Cerebellar nuclear complex (tissue), 1 donor: Measurements from ENCODE around the gene FYB2.

Source experiments
- DNase-seq, 2 experiments: peaks; one replicate each; lab custom pipeline; 2025; lab: John Stamatoyannopoulos, UW

The FYB2 gene

DNA sequence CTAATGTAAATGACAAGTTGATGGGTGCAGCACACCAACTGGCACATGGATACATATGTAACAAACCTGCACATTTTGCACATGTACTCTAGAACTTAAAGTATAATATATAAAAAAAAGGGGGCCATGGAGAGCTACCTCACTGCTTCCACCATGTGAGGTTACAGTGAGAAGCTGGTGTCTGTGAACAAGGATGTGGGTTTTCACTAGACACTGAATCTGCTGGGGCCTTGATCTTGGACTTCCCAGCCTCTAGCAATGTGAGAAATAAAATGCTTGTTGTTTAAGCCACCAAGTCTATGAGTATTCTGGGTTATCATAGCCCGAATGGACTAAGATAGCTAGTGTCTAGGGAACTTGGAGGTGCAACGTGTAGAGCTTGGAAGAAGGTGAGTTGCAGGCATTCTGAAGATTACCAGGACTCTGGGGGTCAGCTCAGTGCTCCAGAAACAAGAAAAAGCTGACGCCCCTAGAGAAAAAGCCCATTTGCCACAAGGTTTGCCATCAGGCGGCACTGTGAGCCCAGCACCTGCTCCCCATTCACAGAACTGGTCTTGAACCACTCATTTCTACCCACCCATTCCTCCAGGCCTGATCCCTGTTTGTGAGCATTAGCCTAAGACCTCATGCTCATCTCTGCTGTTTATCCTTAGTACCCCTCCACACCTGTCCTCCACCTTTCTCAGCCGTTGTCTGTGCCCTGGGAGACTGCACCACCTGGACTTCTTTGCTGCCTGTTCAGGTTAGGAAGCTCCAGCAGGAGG is 15.1 kb upstream of the FYB2 start:
- no peak for DNase-seq

DNA sequence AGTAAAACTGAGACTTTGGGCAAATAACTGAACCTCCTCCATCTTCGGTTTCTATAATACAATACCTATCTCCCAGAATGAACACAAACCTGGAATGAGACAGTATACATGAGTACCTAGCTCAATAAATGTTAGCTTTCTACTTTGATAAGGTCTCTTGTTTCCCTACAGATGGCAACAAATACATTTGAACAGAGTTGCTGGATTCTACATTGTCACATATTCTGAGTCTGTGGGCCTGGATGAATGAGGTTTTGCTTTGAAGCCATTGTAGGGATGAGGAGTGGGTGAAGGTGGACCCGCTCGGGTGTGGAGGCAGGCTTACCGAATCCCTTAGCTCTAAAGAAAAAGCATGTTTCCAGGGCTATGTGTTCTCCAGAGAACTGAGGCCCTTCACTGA is 13.9 kb upstream of the FYB2 start:
- no peak for DNase-seq

DNA sequence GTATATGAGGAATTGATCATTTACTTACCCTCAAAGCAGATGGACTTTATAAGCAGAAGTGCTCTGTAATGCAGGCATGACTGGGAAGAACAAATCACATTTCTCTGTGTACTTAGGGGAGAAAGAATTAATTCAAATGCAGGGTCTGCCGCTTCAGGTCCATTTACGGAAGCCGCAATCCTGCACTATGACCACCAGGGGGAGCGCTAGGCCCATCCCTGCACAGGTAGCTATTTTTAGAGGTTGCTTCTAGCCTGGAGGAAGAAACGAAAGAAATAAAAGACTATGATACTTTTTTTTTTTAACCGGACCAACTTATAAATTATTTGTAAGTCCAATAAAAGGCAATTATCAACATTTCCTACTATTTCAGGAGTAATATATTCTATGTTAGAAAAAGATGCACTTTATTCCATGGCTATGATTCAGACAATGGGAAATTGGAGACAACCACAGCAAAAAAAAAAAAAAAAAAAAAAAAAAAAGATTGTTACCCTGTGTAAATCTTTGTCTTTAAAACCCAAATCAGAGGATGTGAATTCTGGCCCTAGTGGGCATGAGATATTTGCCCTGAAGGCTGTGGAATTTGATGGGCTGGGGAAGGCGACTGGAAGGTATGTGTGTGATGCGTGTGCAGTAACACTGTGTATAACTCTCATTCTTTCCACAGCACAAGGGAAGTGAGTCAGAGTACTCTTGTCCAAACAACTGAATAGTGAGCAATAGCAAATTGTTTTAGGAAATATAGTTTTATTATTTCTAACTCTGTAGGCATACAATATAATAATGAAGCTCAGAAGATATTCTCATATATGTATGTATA is 12.9 kb upstream of the FYB2 start:
- DNase-seq = peak; percentile 14 to 74

DNA sequence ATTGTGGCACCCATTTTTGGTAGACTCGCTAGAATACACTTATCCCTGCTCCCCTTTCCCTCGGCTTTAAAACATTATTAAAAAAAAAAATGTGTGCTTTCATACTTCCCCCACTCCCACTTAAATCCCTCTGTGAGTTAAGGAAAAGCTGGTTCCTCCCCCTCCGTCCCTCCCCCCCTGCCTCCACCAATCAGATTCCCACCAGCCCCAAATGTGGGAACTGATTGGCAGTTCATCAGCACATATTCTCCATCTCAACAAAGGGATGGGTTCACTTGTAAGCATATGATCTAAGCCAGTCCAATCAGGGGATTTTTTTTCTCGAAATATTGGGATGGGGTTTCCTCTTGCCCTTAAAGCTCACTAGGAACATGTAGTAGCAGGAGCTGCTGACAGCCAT is 10.8 kb upstream of the FYB2 start:
- DNase-seq = no peak

DNA sequence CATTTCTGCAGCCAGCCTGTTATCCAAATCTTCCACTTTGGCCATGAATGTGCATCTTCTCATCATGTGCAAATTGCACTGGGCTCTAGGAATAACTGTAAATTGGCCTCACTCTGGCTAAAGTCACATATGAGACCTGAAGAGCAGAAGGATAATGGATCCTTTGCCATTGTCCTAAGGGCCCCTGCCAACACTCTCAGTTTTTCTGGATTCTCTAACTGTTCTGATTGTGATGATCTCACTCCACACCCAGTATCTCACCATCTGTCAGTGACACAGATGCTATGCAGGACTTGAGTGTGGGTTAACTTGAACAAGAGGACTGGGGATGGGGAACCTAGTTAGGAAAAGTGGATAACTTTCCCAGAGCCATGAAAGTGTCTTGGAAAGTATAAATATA is 8.5 kb upstream of the FYB2 start:
- DNase-seq = peak in 1 of 2 experiments; percentile 66

DNA sequence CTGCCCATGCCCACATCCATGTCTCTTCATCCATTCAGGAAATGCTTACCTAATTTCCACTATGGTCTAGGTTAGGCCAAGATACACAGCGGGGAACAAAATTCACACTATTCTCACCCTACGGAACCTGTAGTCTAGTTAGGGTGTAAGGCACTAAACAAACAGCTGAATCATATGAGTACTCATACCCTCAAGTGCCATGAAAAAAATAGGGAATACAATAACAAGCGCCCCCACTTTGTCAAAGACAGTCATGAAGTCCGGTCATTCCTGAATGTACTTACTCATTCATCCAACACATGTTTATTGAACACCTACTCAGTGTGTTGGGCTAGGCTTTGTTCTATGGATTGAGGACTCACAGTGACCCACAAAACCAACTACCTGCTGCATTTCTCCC is 6.2 kb upstream of the FYB2 start:
- no peak for DNase-seq

DNA sequence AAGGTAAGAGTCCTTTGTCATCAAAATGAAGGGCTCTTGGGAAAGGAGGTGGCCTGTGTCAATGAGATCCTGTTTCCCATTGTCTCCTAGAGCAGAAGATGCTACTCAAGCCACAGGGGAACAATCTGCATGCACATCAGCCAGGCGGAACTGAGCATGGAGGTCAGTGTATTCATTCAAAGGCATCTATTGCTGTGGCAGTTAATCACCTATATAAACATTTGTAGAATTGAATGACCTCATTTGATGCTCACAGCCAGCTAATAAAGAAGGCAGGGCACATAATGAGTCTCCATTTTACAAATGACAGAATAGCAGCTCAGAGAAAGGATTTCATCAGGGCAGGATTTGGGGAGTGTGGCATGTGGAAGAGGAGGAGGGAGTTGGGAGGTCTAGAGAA is 5.7 kb upstream of the FYB2 start:
- no peak for DNase-seq

DNA sequence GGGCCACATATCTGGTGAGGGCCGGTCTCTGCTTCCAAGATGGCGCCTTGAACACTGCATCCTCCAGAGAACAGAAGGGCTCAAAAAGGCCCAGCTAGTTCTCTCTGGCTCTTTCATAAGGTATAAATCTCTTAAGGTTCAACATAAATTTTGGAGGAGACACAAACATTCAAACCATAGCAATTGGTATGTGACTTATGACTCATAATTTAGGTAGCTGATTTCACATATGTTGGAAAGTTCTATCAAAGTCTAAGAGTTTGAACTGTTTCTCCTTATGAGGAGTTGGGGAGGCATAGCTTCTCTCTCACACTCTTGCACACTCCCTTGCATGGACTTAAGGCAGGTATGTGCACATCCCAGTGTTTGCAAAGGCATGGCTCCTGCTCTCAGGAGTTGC is 5.1 kb upstream of the FYB2 start:
- no peak for DNase-seq

DNA sequence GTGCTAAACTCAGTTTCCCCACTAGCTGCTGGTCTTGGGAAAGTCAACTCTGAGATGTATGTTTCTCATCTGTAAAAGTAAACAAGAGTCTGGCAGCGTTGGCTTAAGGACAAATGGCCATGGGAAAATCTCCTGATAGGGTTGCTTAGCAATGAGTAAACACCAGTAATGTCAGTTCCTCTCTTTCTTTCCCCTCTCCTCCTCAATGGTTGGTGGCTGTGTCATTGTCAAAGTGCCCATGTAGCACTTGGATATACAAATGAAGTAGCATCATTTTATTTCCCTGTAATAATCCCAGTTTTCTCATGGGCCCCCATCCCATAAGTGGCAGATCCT is 2.2 kb upstream of the FYB2 start:
- no peak for DNase-seq

DNA sequence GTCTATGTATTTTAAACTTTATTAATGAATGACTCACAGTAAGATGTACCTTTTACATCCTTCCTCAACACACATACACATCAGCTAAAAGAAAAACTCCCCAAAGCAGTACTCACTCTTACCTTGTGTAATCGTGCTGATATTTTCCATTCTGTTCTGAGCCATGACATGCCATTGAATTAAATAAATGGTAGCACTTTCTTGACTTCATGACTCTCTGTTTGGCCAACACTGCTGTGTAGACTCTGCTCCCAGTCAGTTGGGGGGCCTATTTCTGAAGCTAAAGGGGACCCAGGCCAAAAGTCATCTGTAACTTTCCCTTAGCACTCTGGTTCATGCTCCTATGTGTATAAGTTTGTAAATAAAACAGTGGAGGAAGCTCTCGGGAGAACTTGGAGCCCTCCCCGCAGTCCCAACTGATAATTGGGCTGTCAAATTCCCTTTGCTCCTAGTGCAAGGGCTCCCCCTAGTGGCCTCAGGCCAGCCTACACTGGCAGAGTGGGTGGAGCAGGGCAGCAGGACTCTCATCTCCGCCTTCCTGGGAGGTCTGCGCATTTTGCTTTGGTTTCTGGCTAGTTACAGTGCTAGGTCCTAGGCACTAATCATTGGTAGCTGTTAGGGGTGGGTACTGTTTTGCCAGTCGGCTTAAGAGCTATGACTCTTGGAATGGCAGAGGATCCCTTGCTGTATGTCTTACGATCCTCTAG is 1.7 kb upstream of the FYB2 start:
- DNase-seq = no peak

DNA sequence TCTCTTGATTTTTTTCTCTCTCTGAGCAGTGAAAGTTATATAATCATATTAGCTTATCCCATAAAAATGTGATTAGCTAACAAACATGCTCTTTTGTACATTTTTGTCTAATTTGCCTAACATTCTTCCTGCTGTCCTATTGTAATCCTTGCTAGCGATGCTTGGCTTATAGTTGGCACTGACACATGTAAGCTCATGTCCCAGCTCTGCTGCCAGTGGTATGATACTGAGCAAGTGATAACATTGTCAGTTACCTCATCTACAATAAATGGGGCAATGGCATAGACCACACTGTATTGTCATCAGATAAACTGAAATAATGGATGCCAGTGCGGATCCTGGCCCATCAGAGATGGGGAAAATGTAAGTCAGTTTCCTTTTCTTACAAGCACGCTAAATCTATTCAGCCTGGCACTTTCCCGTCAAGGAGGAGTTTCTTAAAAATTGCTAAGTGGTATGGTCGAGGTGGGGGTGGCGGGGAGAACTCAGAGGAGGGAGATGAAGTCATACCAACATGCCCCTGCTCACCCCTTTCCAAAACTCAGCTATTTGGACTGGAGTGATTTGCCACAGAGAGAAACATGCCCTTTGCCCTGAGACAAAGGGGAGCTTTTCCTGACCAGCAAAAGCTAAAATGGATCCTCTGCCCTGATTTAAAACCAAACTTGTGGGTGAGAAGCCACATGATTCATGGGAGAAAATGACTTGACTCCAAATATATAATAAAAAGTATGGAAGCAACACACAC is 1.3 kb downstream of the FYB2 start:
- DNase-seq = no peak

DNA sequence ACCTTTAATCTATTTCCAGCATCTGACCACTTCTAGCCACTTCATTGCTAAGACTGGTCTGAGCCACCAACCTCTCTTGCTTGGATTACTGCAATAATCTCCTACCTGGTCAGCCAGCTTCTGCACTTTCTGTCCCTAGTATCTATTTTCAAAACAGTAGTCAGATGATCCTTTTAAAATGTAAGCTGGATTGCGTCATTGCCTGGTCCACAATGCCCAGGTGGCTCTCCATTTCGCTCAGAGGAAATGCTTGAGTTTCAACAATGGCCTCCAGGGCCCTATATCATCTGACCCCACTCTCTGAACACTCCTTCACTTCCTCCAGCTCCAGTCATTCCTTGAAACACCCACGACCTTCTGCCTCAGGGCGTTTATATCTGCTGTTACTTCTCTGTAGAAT is 2.3 kb downstream of the FYB2 start:
- no peak for DNase-seq

DNA sequence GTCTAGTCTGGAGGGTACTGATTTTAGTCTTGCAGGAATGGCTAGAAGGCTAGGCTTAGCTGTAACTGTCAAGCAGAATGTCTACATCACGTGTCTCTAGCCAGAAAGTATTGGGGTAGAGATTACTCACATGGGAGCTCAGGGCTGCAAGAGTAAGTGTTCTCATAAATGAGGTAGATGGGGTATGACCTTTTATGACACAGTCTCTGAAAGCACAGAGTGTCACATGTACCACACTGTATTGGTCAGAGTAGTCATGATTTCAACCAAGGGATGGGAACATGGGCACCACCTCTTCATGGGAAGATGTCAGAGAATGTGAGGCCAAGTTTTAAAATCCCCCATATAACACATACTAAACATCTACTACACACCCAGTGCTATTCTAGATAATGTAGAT is 2.9 kb downstream of the FYB2 start:
- no peak for DNase-seq

DNA sequence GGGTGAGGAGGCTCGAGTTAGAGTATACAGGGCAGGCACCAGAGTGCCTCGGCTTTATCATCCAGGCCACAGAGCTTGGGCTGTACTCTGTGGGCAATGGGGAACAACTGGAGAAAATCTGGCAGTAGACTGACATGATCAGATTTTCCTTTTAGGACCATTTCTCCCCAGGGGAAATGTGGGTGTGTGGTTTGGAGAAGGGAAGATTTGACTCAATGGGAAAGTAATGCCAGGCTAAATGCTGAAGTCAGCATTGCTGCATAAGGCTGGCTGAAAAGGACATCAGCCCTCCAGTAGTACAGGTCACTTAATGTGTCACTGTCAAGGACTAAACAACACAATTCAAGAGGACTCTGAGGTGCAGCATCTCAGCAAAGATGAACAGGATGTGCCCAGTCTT is 5.0 kb downstream of the FYB2 start:
- DNase-seq = no peak

DNA sequence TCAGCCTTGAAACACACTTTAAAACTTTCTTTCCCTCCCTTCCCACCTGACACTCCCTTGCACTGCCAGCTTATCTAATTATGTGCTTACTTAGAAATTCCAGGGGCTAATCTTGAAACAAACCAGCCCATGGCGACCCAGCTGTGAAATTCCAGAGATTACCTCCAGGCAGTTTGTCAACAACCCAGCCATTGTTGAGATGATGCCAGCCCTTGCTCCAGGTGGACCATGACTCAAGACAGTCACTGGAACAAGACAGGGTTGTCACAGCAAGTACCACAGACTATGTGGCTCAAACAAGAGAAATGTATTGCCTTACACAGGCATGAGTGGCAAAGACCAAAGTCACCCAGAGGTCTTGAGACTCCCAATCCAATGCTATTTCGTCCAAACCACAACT is 7.9 kb downstream of the FYB2 start:
- no peak for DNase-seq

DNA sequence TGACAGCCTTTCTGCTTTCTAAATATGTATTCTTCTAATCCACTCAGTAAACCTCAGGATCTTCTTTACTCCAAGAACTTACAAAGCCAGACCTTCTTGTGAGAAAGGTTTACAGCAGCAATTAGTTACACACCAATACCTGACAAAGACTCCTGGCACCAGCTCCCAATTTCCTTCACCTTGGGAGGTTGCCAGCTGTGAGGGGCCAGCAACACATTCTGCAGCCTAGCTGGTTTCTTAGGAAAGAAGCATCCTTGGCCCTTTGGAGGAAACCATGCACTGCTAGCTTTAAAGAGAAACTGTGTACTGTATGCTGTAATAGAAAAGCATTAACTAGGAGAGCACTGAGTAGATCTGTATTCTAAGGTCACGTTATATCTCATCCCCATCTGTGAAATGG is 10.8 kb downstream of the FYB2 start:
- no peak for DNase-seq

DNA sequence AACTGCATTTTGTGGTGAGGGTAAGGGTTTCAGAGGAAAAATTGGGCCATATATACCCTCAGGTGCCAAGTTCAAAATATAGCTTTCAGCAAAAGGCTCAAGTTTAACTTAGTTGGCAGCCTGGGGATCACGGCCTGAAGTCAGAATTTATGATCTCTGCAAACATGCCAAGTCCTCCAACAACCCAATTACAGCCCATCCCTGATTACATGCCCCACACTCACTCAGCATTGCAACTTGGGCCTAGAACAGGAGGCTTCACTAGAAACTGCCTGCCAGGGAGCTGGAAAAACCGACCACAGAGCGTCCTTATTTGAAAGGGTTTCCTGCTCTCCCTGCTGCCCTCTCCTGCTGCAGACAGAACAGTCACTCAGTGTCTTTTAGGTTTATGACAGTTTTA is 12.4 kb downstream of the FYB2 start:
- no peak for DNase-seq

DNA sequence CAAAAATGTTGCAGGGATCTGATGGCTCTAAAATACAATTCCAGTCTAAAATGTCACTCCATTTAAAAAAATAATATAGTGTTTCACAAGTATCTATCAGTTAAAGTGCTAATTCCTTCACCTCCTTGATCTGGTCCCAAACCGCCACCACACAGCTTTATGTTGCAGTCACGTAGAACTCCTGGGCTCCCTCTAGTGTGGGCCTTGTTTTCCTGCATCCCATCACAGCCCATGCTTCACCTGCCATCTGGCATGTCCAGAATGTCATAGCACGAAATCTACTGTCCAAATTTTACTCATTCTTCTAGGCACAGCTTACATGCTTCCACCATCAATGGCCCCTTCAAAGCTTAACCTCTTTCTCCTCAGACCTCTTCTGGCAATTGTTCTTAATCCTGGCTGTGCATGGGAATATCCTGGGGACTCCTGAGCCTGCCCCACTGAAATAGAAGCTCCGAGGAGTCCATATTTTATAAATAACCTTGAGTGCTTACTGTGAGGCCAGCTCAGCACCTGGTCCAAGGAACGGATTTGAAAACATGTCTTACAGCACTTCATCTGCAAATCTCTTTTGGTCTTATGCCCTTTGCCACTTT is 15.5 kb downstream of the FYB2 start:
- no peak for DNase-seq

DNA sequence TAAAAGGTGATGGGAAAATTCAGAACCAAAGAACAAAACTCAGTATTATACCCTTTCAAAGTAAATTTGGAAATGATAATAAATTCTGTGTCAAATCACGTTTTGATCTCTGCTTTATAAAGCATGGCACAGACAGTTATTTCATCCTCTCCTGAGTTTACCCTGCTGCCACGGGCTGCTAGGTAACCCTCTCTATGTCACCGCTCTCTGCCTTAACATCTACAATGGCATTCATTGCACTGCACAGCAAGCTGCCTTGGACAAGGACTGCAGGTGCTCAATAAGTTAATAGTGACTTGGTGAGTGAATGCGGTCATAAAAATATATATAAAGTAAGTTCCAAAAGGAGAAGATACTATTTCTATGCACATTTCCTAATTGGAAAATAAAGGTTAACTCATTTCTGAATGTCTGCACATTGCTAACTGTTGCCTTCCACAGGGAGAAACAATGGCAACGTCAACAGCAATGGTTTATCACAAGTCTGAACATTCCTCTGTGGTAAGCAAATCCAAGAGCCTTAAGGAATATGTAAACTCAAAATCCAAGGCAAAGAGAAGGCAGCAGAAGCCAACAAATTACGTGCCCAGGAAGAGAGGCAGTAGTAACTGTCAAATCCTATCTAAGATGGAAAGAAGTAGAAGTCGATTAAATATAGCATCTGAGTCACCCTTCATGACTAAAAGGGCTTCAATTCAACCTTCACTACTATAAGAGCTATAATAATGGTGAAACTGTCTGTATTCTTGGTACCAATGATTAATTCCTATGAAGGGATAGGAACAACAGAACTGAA is 19.4 kb downstream of the FYB2 start:
- no peak for DNase-seq

DNA sequence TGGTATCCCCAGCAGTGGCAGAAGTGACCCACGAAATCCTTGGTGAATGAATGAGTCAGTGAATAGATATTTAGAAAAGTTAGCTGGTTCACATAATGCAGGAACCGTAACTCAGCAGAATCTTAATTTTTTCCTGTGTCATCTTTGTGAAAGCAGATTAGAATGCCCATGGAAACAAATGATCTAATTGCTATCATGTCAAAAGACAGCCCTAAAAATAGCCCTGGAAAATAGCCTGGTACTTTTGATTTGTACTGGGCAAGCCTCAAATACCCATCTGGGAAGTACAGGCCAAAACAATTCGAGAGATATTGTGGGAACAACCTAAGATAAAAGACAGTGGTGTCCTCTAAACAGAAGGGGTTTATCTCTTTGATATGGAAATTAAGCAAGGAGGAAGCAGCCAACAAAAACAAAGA is 21.1 kb downstream of the FYB2 start:
- DNase-seq = no peak

DNA sequence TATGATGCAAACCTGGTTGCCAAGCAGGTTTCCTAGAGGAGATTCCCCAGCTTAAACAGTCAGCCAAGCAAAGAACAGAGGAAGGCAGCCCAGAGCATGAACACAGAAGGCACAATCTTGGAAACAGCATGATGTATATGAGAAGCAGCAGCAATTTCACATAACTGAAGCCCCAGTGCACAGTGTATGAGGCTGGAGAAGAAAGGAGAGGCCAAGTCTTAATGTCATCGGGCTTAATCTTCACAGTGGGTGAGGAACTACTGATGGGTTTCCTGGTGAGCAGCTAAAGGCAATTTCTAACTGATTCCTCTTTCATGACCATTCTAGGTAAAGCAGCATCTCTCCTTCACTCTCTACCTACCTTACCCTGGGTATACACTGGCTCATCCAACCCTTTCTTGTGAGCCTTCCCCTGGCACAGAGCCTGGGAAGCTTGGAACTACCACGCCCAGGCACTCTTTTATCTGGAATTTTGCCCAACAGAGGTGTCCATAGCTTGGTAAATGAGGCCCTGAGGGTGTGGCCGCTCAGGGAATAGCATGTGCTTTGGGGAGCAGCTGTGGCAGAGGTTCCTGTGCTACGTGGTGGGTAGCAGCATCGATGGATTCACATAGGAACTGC is 22.0 kb downstream of the FYB2 start:
- no peak for DNase-seq
